Neural cell (in vitro differentiated cells): ENCODE results near the gene IFIT2.

ENCODE experiments used
- EP300 ChIP-seq: fragments of 450-650 bp; conservative IDR thresholded peaks from 2 replicates; pipeline ENCODE4 v1.6.1; 2014; ENCODE audit warnings: antibody characterized with exemption, mild to moderate bottlenecking, moderate library complexity; ENCODE audit not compliant: poor library complexity, severe bottlenecking
- EZH2 ChIP-seq: fragments of 200-600, 300-800 bp; shearing (Covaris generic), sonication (generic); IDR thresholded peaks from 2 replicates; pipeline ENCODE4 v1.6.1; 2014; ENCODE audit warnings: antibody characterized with exemption, low read length, borderline replicate concordance, mild to moderate bottlenecking; ENCODE audit not compliant: insufficient read depth, poor library complexity, severe bottlenecking
- MXI1 ChIP-seq: fragments of 450-650 bp; conservative IDR thresholded peaks from 2 replicates; pipeline ENCODE4 v1.6.1; 2014; ENCODE audit warnings: antibody characterized with exemption, mild to moderate bottlenecking; ENCODE audit not compliant: poor library complexity, severe bottlenecking
- POLR2AphosphoS5 ChIP-seq: IDR thresholded peaks from 2 replicates; pipeline ENCODE4 v1.6.1; 2012
- RAD21 ChIP-seq: fragments of 450-650 bp; conservative IDR thresholded peaks from 2 replicates; pipeline ENCODE4 v1.6.1; 2014; ENCODE audit warnings: antibody characterized with exemption, mild to moderate bottlenecking, moderate library complexity
- TAF1 ChIP-seq: IDR thresholded peaks from 2 replicates; pipeline ENCODE4 v1.6.1; 2012; ENCODE audit warnings: low read depth
- TF ChIP-seq, protein P1 (sequence below): fragments of 450-650 bp; IDR thresholded peaks from 2 replicates; pipeline ENCODE4 v1.5.1; 2014; ENCODE audit warnings: antibody characterized with exemption, mild to moderate bottlenecking, moderate library complexity; ENCODE audit not compliant: poor library complexity, severe bottlenecking
- TF ChIP-seq, protein P2 (sequence below): IDR thresholded peaks from 2 replicates; pipeline ENCODE4 v1.6.1; 2012; ENCODE audit warnings: borderline replicate concordance

DNA sequence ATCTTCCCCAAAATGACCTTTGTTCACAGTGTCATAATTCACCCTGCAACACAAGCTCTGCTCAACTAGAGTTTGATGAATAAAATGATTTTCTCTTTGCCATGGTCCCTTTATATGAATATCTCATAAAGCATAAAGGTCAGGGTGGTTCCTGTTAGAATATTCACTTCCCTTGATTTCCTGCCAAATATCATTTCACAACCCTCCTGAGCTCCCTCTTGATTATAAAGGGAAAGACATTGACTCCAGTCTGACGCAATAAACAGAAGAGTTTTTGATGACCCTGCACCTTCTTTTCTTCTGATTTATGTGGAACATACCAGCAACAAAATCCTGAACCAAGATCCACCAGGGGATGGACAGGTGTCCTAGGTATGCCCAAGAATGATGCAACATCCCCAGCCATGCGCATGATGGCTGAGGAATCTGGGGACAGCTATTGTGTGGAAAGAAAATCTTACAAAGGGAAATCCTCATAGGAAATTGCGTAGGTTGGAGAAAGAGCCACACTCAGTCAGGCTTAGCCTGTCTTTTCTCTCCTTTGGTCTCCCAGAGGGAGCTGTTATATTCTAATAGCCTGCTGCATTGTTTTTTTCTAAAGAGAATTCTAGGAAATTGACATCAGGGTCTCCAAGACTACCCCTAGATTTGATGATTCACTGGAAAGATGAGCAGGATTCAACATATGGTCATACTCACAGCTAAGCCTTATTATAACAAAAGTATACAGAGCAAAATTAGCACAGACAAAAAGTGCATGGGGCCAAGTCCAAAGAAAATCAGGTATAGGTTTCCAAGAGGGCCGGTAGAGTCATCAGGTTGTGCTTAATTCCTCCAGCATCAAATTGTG is 44.8 kb downstream of the IFIT2 start:
- TF ChIP-seq, protein P1, sequence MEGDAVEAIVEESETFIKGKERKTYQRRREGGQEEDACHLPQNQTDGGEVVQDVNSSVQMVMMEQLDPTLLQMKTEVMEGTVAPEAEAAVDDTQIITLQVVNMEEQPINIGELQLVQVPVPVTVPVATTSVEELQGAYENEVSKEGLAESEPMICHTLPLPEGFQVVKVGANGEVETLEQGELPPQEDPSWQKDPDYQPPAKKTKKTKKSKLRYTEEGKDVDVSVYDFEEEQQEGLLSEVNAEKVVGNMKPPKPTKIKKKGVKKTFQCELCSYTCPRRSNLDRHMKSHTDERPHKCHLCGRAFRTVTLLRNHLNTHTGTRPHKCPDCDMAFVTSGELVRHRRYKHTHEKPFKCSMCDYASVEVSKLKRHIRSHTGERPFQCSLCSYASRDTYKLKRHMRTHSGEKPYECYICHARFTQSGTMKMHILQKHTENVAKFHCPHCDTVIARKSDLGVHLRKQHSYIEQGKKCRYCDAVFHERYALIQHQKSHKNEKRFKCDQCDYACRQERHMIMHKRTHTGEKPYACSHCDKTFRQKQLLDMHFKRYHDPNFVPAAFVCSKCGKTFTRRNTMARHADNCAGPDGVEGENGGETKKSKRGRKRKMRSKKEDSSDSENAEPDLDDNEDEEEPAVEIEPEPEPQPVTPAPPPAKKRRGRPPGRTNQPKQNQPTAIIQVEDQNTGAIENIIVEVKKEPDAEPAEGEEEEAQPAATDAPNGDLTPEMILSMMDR: no peak
- TF ChIP-seq RAD21 (no peak), POLR2AphosphoS5 (no peak), EZH2 (no peak), EP300 (no peak), MXI1 (no peak), TAF1 (no peak)
- TF ChIP-seq, protein P2, sequence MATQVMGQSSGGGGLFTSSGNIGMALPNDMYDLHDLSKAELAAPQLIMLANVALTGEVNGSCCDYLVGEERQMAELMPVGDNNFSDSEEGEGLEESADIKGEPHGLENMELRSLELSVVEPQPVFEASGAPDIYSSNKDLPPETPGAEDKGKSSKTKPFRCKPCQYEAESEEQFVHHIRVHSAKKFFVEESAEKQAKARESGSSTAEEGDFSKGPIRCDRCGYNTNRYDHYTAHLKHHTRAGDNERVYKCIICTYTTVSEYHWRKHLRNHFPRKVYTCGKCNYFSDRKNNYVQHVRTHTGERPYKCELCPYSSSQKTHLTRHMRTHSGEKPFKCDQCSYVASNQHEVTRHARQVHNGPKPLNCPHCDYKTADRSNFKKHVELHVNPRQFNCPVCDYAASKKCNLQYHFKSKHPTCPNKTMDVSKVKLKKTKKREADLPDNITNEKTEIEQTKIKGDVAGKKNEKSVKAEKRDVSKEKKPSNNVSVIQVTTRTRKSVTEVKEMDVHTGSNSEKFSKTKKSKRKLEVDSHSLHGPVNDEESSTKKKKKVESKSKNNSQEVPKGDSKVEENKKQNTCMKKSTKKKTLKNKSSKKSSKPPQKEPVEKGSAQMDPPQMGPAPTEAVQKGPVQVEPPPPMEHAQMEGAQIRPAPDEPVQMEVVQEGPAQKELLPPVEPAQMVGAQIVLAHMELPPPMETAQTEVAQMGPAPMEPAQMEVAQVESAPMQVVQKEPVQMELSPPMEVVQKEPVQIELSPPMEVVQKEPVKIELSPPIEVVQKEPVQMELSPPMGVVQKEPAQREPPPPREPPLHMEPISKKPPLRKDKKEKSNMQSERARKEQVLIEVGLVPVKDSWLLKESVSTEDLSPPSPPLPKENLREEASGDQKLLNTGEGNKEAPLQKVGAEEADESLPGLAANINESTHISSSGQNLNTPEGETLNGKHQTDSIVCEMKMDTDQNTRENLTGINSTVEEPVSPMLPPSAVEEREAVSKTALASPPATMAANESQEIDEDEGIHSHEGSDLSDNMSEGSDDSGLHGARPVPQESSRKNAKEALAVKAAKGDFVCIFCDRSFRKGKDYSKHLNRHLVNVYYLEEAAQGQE: no peak
